GM23248 (cell line): ENCODE measurements around the gene ZNF396. TPM values are rescaled to one million over a fixed set of nuclear protein-coding genes. Genes with fewer than 3 reads are reported as not detected.
A peak's percentile ranks its signal among the peaks of the same experiment; 100 is the strongest.

Experiments used
- DNase-seq: peaks from one replicate; pipeline ENCODE4 v3.0.0-alpha.2; 2015
- H2AFZ ChIP-seq: fragments of 200-600 bp; sonication (generic); 2 replicates; pipeline ENCODE4 v1.6.1; 2016; ENCODE audit warnings: antibody characterized with exemption
- H3F3A ChIP-seq: fragments of 200-600 bp; sonication (generic); 2 replicates; pipeline ENCODE4 v1.6.1; 2016; ENCODE audit warnings: mild to moderate bottlenecking, antibody characterized with exemption, mixed run types; ENCODE audit not compliant: insufficient read depth
- H3K27ac ChIP-seq: fragments of 200-600 bp; sonication (generic); 2 replicates; pipeline ENCODE4 v1.5.1; 2016; ENCODE audit warnings: mild to moderate bottlenecking
- H3K27me3 ChIP-seq: fragments of 200-600 bp; sonication (generic); replicated peaks from 2 replicates; pipeline ENCODE4 v1.6.1; 2016; ENCODE audit warnings: mild to moderate bottlenecking; ENCODE audit not compliant: insufficient read depth
- H3K36me3 ChIP-seq: fragments of 200-600 bp; sonication (generic); 2 replicates; pipeline ENCODE4 v1.6.1; 2016; ENCODE audit warnings: low read depth, mild to moderate bottlenecking
- H3K4me1 ChIP-seq: fragments of 200-600 bp; sonication (generic); 2 replicates; pipeline ENCODE4 v1.6.1; 2016; ENCODE audit warnings: mild to moderate bottlenecking; ENCODE audit not compliant: insufficient read depth
- H3K4me2 ChIP-seq: fragments of 200-600 bp; sonication (generic); one replicate; pipeline ENCODE4 v1.6.1; 2016; ENCODE audit warnings: mild to moderate bottlenecking; ENCODE audit not compliant: unreplicated experiment
- H3K4me3 ChIP-seq: fragments of 200-600 bp; sonication (generic); 2 replicates; pipeline ENCODE4 v1.5.1; 2016; ENCODE audit warnings: mild to moderate bottlenecking
- H3K79me2 ChIP-seq: fragments of 200-600 bp; sonication (generic); 2 replicates; pipeline ENCODE4 v1.6.1; 2016; ENCODE audit warnings: mild to moderate bottlenecking; ENCODE audit not compliant: insufficient read depth
- H3K9ac ChIP-seq: fragments of 200-600 bp; sonication (generic); 2 replicates; pipeline ENCODE4 v1.6.1; 2016; ENCODE audit warnings: mild to moderate bottlenecking
- H3K9me2 ChIP-seq: fragments of 200-600 bp; sonication (generic); 2 replicates; pipeline ENCODE4 v1.6.1; 2016; ENCODE audit warnings: mixed run types, mild to moderate bottlenecking, moderate library complexity; ENCODE audit not compliant: insufficient read depth
- H3K9me3 ChIP-seq: fragments of 200-600 bp; sonication (generic); one replicate; pipeline ENCODE4 v1.6.1; 2017; ENCODE audit warnings: low read depth
- H4K20me1 ChIP-seq: fragments of 200-600 bp; sonication (generic); 2 replicates; pipeline ENCODE4 v1.6.0; 2016; ENCODE audit not compliant: insufficient read depth
- EZH2 ChIP-seq: fragments of 200-600 bp; sonication (generic); IDR thresholded peaks from 2 replicates; pipeline ENCODE4 v1.6.1; 2018; ENCODE audit warnings: antibody characterized with exemption, mild to moderate bottlenecking; ENCODE audit not compliant: insufficient read depth, poor library complexity, severe bottlenecking
- EZH2phosphoT487 ChIP-seq: fragments of 200-600 bp; sonication (generic); IDR thresholded peaks from 2 replicates; pipeline ENCODE4 v1.6.1; 2018; ENCODE audit warnings: antibody characterized with exemption, moderate library complexity, mild to moderate bottlenecking, low read depth; ENCODE audit not compliant: insufficient read depth
- WGBS, 2 experiments: methylation state at CpG; one replicate each; pipeline ENCODE4 v1.1.6; 2015 to 2017; ENCODE audit warnings: low lambda C conversion rate in 2 of 2, low coverage in 1 of 2; ENCODE audit errors: missing lambda C conversion rate in 2 of 2; 5-methylcytosine and 5-hydroxymethylcytosine counted together
- in situ Hi-C: fragments of 300-500 bp; cut with MboI; formaldehyde crosslinking; loops from 2 replicates; pipeline ENCODE4 v1.15.0; 2020
- polyA plus RNA-seq: library from polyadenylated mRNA; unstranded; fragments of >200 nt; fragmentation: Nextera tagmentation; extraction: Ambion mirVana; gene quantifications from 2 replicates; pipeline ENCODE4 v1.2.1, GENCODE V29; 2016
- total RNA-seq: library from RNA; depleted of rRNA; stranded (reverse); fragments of >200 nt; shearing (Covaris generic); gene quantifications from 2 replicates; pipeline ENCODE4 v1.2.3, GENCODE V29; 2014

ZNF396 gene
- total and polyA plus RNA-seq, 2 experiments from 2014 or later: 0.85 to 0.86 TPM

DNA sequence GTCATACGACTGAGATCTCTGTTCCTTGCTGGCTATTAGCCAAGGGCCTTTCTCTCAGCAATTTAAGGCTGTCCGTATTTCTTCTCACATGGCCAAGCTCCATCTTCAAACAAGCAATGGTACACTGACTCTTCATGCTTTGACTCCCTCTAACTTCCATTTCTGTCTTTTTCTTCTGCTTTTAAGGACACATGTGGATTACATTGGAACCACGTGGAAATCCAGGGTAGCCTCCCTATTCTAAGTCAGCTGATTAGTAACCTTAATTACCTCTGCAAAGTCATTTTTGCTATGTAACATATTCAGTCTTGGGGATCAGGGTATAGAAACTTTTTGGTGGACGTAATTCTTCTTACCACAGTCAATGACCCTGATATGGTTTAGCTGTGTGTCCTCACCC, 41.5 kb upstream of the ZNF396 start:
- TF ChIP-seq EZH2phosphoT487: no peak
- TF ChIP-seq EZH2: no peak
- Histone ChIP-seq H3K27ac (no peak overlapping the region), H3K9ac (no peak overlapping the region), H3K4me1 (peaks cover 13% of the 10 kb centered on the region), H3K9me3 (no peaks in the 10 kb centered on the region), H2AFZ (no peak overlapping the region), H3K36me3 (no peaks in the 10 kb centered on the region), H3K4me3 (no peak overlapping the region), H3K79me2 (no peaks in the 10 kb centered on the region), H3F3A (peaks cover 16% of the 10 kb centered on the region), H4K20me1 (no peaks in the 10 kb centered on the region), H3K4me2 (no peak overlapping the region), H3K9me2 (no peaks in the 10 kb centered on the region), H3K27me3 (no peaks in the 10 kb centered on the region)
- 53 to 55% methylated on average over 4 of the region's 4 CpGs for WGBS, 2 experiments
- in situ Hi-C loops: no loop called here
- no peak for DNase-seq

DNA sequence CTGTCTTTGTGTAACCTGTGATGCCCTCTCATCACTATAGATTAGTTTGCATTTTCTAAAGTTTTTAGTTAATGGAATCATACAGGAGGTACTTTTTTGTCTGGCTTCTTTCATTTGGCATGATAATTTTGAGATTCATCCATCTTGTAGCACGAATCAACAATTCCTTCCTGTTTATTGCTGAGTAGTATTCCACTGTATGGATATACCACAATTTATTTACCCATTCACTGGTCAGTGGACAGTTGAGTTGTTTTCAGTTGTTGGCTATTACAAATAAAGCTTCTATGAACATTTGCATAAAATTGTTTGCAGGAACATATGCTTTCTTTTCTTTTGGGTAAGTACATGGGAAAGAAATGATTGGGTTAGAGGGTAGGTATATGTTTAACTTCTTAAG, 40.1 kb upstream of the ZNF396 start:
- WGBS, 2 experiments: 16 to 26% methylated on average over 1 of the region's 1 CpG
- Histone ChIP-seq H3K27ac (no peak overlapping the region), H3K4me1 (peaks cover 13% of the 10 kb centered on the region), H4K20me1 (no peaks in the 10 kb centered on the region), H3K27me3 (no peaks in the 10 kb centered on the region), H3K4me2 (no peak overlapping the region), H2AFZ (no peak overlapping the region), H3K9me3 (no peaks in the 10 kb centered on the region), H3K4me3 (no peak overlapping the region), H3K9me2 (no peaks in the 10 kb centered on the region), H3K79me2 (no peaks in the 10 kb centered on the region), H3K9ac (no peak overlapping the region), H3K36me3 (no peaks in the 10 kb centered on the region), H3F3A (peaks cover 16% of the 10 kb centered on the region)
- no peak for DNase-seq
- in situ Hi-C loops: no loop called here
- no peak for TF ChIP-seq EZH2
- TF ChIP-seq EZH2phosphoT487: no peak

DNA sequence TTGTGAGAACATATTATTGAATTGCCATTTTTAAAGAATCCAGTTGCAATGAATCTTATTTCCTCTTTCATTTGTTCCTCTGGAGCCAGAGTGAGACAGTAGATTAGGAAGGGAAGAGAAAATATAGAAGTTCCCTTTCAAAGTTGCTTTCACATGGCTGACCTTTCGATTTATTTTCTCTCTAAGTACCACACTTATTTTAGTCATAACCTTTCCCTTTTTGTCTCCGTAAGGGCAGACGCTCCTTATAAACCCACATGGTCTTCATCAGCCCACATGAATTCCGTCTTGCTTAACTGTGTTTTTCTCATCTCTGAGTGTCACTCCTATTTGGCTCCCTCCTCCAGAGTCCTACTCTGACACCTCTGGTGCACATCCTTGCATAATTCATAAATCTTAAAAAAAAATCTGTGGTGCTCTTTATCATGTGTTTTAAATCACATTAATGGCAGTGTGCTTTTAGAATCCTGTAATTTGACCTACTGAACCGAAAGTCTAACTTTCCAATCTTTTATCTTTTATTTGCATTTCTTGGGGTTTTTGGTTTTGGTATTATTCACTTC, 38.5 kb upstream of the ZNF396 start:
- peak; percentile 65 for DNase-seq
- Histone ChIP-seq H3K9me3 (no peaks in the 10 kb centered on the region), H3K4me1 (peaks cover 13% of the 10 kb centered on the region), H2AFZ (peak overlapping the region; percentile 62), H3K27me3 (no peaks in the 10 kb centered on the region), H4K20me1 (no peaks in the 10 kb centered on the region), H3F3A (peaks cover 16% of the 10 kb centered on the region), H3K79me2 (no peaks in the 10 kb centered on the region), H3K9ac (no peak overlapping the region; the same call in 1 of the 2 replicates), H3K36me3 (no peaks in the 10 kb centered on the region), H3K9me2 (no peaks in the 10 kb centered on the region), H3K4me2 (peak overlapping the region; percentile 77), H3K27ac (no peak overlapping the region), H3K4me3 (peak overlapping the region; percentile 50)
- in situ Hi-C loops: no loop called here
- WGBS, 2 experiments: 4 to 5% methylated on average over 5 of the region's 5 CpGs
- TF ChIP-seq EZH2: no peak
- TF ChIP-seq EZH2phosphoT487: no peak

DNA sequence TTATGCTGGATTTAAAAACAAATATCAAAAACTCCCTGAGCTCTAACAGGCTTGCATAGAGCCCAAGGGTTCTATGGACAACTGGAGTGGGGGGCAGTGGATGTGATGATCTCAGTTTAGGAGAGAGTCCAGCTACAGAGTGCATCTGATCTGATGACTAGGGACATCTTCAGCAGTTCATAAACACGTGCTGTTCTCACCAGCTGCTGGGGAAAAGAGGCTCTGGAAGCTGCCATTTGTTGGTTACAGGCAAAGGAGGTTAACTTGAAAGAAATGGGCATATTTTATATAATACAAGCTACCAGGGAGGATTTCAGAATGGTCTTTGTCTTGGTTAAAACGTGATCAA, 36.0 kb upstream of the ZNF396 start:
- no peak overlapping the region for H2AFZ ChIP-seq
- H3K4me2 ChIP-seq: no peak overlapping the region
- WGBS, 2 experiments: 32 to 55% methylated on average over 2 of the region's 2 CpGs
- H3K9me3 ChIP-seq: no peaks in the 10 kb centered on the region
- no peaks in the 10 kb centered on the region for H3K79me2 ChIP-seq
- no peak overlapping the region for H3K4me3 ChIP-seq
- H3K27me3 ChIP-seq: no peaks in the 10 kb centered on the region
- peaks cover 13% of the 10 kb centered on the region for H3K4me1 ChIP-seq
- H3K36me3 ChIP-seq: no peaks in the 10 kb centered on the region
- no peak for TF ChIP-seq EZH2
- no peak for TF ChIP-seq EZH2phosphoT487
- peaks cover 16% of the 10 kb centered on the region for H3F3A ChIP-seq
- no peak overlapping the region for H3K27ac ChIP-seq
- no peak overlapping the region for H3K9ac ChIP-seq
- no peaks in the 10 kb centered on the region for H4K20me1 ChIP-seq
- H3K9me2 ChIP-seq: no peaks in the 10 kb centered on the region
- DNase-seq: no peak
- in situ Hi-C loops: no loop called here
